ENCODE measurements around the gene CIPC. TPM values are rescaled to one million over a fixed set of nuclear protein-coding genes. Genes with fewer than 3 reads are reported as not detected.

CIPC gene
- polyA plus RNA-seq, 1 donor from 2014 or later = 36.7 TPM

- no peak overlapping the region for H2AFZ ChIP-seq (ENCODE audit: low read depth, low read length)
- H3K9me3 ChIP-seq (ENCODE audit: low read length) = no peaks in the 10 kb centered on the region
- peak overlapping the region; percentile 93 for H3K27ac ChIP-seq (ENCODE audit: low read length)
- H3K79me2 ChIP-seq (replicated peaks; ENCODE audit: insufficient read depth, low read length) = no peaks in the 10 kb centered on the region
- peak overlapping the region; percentile 62 for H3K9ac ChIP-seq (ENCODE audit: low read length)
- TF ChIP-seq REST (IDR thresholded peaks at IDR 0.05; ENCODE audit: borderline replicate concordance) = no peak
- peak; percentile 9 for TF ChIP-seq RAD21 (conservative IDR thresholded peaks at IDR 0.05)
- TF ChIP-seq EP300 (conservative IDR thresholded peaks at IDR 0.05; ENCODE audit: poor library complexity, severe bottlenecking) = peak; percentile 92
- peak; percentile 66 for TF ChIP-seq POLR2AphosphoS5 (IDR thresholded peaks at IDR 0.05)
- TF ChIP-seq SMC3 (conservative IDR thresholded peaks at IDR 0.05; ENCODE audit: poor library complexity) = no peak
- peak; percentile 53 for TF ChIP-seq MXI1 (conservative IDR thresholded peaks at IDR 0.05; ENCODE audit: poor library complexity, severe bottlenecking)
- no peaks in the 10 kb centered on the region for H4K20me1 ChIP-seq (ENCODE audit: insufficient read depth)
- no peaks in the 10 kb centered on the region for H3K36me3 ChIP-seq (ENCODE audit: insufficient read depth, low read length)
- no peaks in the 10 kb centered on the region for H3K9me2 ChIP-seq (ENCODE audit: insufficient read depth, low read length)
- peak overlapping the region; percentile 77 for H3K4me2 ChIP-seq (ENCODE audit: low read length)
- H3F3A ChIP-seq (ENCODE audit: insufficient read depth, low read length, poor library complexity, severe bottlenecking) = no peaks in the 10 kb centered on the region
- H3K4me3 ChIP-seq (ENCODE audit: low read length) = peak overlapping the region; percentile 59
- H3K27me3 ChIP-seq (ENCODE audit: insufficient read depth, low read depth, low read length) = no peaks in the 10 kb centered on the region
These were observed 11.9 kb upstream of the CIPC start for GRCh38 chr14:77086017-77086727.

- Histone ChIP-seq H4K20me1 (ENCODE audit: insufficient read depth) (no peaks in the 10 kb centered on the region), H3K36me3 (ENCODE audit: insufficient read depth, low read length) (no peaks in the 10 kb centered on the region), H3K27me3 (ENCODE audit: insufficient read depth, low read depth, low read length) (no peaks in the 10 kb centered on the region), H3K4me2 (ENCODE audit: low read length) (peak overlapping the region; percentile 77), H3K27ac (ENCODE audit: low read length) (peak overlapping the region; percentile 93), H2AFZ (ENCODE audit: low read depth, low read length) (no peak overlapping the region), H3K4me3 (ENCODE audit: low read length) (peak overlapping the region; percentile 59), H3K9me3 (ENCODE audit: low read length) (no peaks in the 10 kb centered on the region), H3K9ac (ENCODE audit: low read length) (peak overlapping the region; percentile 62), H3K9me2 (ENCODE audit: insufficient read depth, low read length) (no peaks in the 10 kb centered on the region), H3F3A (ENCODE audit: insufficient read depth, low read length, poor library complexity, severe bottlenecking) (no peaks in the 10 kb centered on the region), H3K79me2 (replicated peaks; ENCODE audit: insufficient read depth, low read length) (no peaks in the 10 kb centered on the region)
- TF ChIP-seq MXI1 (conservative IDR thresholded peaks at IDR 0.05; ENCODE audit: poor library complexity, severe bottlenecking) (no peak), REST (IDR thresholded peaks at IDR 0.05; ENCODE audit: borderline replicate concordance) (no peak), RAD21 (conservative IDR thresholded peaks at IDR 0.05) (no peak), TAF1 (IDR thresholded peaks at IDR 0.05; ENCODE audit: low read depth) (no peak), EP300 (conservative IDR thresholded peaks at IDR 0.05; ENCODE audit: poor library complexity, severe bottlenecking) (no peak), CTCF (IDR thresholded peaks at IDR 0.05; ENCODE audit: poor library complexity, severe bottlenecking) (no peak), SMC3 (conservative IDR thresholded peaks at IDR 0.05; ENCODE audit: poor library complexity) (no peak), EZH2 (IDR thresholded peaks at IDR 0.05; ENCODE audit: borderline replicate concordance, insufficient read depth, low read length, poor library complexity, severe bottlenecking) (no peak), POLR2AphosphoS5 (IDR thresholded peaks at IDR 0.05) (no peak)
These were observed 11.1 kb upstream of the CIPC start for GRCh38 chr14:77086951-77087350.

Data from neural cell (in vitro differentiated cells).